Parathyroid adenoma (tissue), 2 donors: ENCODE results near the gene IMMP2L.

Experiments used
- H2AFZ ChIP-seq: fragments of 300-600 bp; sonication (generic); one replicate; pipeline ENCODE4 v1.7.0; 2017; ENCODE audit warnings: antibody characterized with exemption, mild to moderate bottlenecking
- H3K27ac ChIP-seq: fragments of 300-600 bp; sonication (generic); one replicate; pipeline ENCODE4 v1.7.0; 2017
- H3K27me3 ChIP-seq: fragments of 300-600 bp; sonication (generic); one replicate; pipeline ENCODE4 v1.7.0; 2017; ENCODE audit warnings: low read length; ENCODE audit not compliant: control insufficient read depth, insufficient read depth
- H3K36me3 ChIP-seq: fragments of 300-600 bp; sonication (generic); one replicate; pipeline ENCODE4 v1.7.0; 2017; ENCODE audit warnings: low read length; ENCODE audit not compliant: control insufficient read depth, insufficient read depth
- H3K4me1 ChIP-seq: fragments of 300-600 bp; sonication (generic); one replicate; pipeline ENCODE4 v1.7.0; 2017; ENCODE audit warnings: control low read depth
- H3K4me2 ChIP-seq: fragments of 300-600 bp; sonication (generic); one replicate; pipeline ENCODE4 v1.7.0; 2017; ENCODE audit warnings: low read length
- H3K4me3 ChIP-seq: fragments of 300-600 bp; sonication (generic); one replicate; pipeline ENCODE4 v1.7.0; 2017; ENCODE audit warnings: low read depth, low read length
- H3K79me2 ChIP-seq: fragments of 300-600 bp; sonication (generic); one replicate; pipeline ENCODE4 v1.7.0; 2017; ENCODE audit warnings: control low read depth
- H3K9ac ChIP-seq: fragments of 300-600 bp; sonication (generic); one replicate; pipeline ENCODE4 v1.7.0; 2017; ENCODE audit warnings: mild to moderate bottlenecking
- H3K9me3 ChIP-seq: fragments of 300-600 bp; sonication (generic); one replicate; pipeline ENCODE4 v1.7.0; 2017; ENCODE audit warnings: low read length; ENCODE audit not compliant: control insufficient read depth
- TF ChIP-seq, protein P1 (sequence below): fragments of 300-600 bp; sonication (generic); IDR thresholded peaks from one replicate; pipeline ENCODE4 v1.7.0; 2017; ENCODE audit warnings: antibody characterized with exemption, mild to moderate bottlenecking
- donor health status: primary hyperparathyroidism.

Gene IMMP2L

DNA sequence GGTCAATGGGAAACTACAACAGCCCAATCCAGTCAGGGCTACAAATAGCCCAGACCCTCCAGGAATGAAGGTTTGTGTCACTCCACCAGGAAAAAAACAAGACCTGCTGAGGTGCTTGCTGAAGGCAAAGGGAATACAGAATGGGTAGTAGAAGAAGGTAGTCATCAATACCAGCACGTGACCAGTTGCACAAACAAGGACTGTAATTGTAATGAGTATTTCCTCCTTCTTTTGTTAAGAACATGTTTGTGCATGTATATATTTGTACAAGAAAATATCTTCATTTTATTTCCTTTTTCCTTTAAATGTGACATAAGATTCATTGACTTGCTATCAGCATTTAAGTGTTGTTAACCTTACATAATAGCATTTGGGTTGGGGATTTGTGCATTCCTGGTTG lies 229.3 kb downstream of the IMMP2L start:
- no peak overlapping the region for H3K4me2 ChIP-seq
- TF ChIP-seq, protein P1, sequence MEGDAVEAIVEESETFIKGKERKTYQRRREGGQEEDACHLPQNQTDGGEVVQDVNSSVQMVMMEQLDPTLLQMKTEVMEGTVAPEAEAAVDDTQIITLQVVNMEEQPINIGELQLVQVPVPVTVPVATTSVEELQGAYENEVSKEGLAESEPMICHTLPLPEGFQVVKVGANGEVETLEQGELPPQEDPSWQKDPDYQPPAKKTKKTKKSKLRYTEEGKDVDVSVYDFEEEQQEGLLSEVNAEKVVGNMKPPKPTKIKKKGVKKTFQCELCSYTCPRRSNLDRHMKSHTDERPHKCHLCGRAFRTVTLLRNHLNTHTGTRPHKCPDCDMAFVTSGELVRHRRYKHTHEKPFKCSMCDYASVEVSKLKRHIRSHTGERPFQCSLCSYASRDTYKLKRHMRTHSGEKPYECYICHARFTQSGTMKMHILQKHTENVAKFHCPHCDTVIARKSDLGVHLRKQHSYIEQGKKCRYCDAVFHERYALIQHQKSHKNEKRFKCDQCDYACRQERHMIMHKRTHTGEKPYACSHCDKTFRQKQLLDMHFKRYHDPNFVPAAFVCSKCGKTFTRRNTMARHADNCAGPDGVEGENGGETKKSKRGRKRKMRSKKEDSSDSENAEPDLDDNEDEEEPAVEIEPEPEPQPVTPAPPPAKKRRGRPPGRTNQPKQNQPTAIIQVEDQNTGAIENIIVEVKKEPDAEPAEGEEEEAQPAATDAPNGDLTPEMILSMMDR: no peak
- no peak overlapping the region for H3K27ac ChIP-seq
- H3K9ac ChIP-seq: no peak overlapping the region
- no peaks in the 10 kb centered on the region for H3K36me3 ChIP-seq
- no peaks in the 10 kb centered on the region for H3K4me1 ChIP-seq
- H3K27me3 ChIP-seq: no peaks in the 10 kb centered on the region
- no peaks in the 10 kb centered on the region for H3K9me3 ChIP-seq
- H3K79me2 ChIP-seq: no peaks in the 10 kb centered on the region
- no peak overlapping the region for H3K4me3 ChIP-seq
- no peak overlapping the region for H2AFZ ChIP-seq

DNA sequence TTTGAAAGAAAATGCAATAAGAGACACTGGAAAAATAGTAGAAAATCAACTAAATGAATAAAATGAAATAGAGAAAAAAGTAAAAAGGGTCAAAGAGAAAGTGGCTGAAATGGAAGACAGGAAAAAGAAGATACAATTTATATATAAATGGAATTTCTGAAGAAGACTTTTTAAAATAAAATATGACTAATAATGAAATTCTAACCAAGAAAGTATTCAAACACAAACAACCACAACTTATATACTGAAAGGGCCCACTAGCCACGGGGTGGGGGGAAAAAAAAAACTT lies 232.1 kb downstream of the IMMP2L start:
- Histone ChIP-seq H3K4me2 (no peak overlapping the region), H3K4me3 (no peak overlapping the region), H3K27me3 (no peaks in the 10 kb centered on the region), H3K4me1 (no peaks in the 10 kb centered on the region), H3K36me3 (no peaks in the 10 kb centered on the region), H3K9ac (no peak overlapping the region), H3K9me3 (no peaks in the 10 kb centered on the region), H3K79me2 (no peaks in the 10 kb centered on the region), H2AFZ (no peak overlapping the region), H3K27ac (no peak overlapping the region)
- TF ChIP-seq, protein P1: no peak

DNA sequence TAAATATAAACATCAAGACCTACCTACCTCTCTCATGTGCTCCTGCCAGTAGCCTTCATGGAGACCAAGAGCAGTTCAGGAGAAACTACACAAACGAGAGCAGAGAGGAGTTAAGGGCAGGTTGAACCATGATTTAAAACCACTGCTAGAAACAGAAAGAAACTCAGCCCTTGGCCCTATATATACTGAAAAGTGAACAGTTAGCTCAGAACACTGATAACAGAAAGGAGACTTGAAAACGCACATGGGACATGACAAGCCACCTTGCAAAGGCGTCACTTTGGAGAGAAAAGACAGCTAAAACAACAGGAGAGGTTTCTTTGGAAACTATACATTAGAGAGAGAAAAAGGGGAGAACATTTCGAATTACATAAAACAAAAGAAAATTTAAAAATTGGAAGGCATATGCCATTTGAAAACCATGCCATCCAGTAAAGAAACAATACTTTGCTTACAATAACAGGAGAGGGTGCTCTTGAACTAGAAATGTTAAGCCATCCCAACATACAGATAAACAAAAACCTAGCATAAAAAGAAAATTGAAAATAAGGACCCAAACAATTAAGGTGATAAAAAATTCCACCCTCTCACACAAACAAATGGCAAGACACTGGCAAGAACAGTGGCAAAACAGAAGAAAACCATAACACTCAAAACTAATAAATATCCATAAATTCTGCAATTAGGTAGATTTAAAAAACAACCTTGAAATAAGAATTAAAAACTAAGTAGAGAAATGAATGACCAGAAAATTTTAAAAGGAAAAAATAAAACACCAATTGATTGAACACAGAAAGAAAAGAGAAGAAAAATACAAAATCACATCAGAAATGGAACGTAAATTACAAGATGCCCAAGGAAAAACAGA lies 232.7 kb downstream of the IMMP2L start:
- no peak overlapping the region for H3K4me3 ChIP-seq
- H3K9me3 ChIP-seq: no peaks in the 10 kb centered on the region
- H2AFZ ChIP-seq: no peak overlapping the region
- no peaks in the 10 kb centered on the region for H3K4me1 ChIP-seq
- H3K27ac ChIP-seq: no peak overlapping the region
- TF ChIP-seq, protein P1: no peak
- no peaks in the 10 kb centered on the region for H3K36me3 ChIP-seq
- no peaks in the 10 kb centered on the region for H3K79me2 ChIP-seq
- no peak overlapping the region for H3K4me2 ChIP-seq
- H3K27me3 ChIP-seq: no peaks in the 10 kb centered on the region
- H3K9ac ChIP-seq: no peak overlapping the region

DNA sequence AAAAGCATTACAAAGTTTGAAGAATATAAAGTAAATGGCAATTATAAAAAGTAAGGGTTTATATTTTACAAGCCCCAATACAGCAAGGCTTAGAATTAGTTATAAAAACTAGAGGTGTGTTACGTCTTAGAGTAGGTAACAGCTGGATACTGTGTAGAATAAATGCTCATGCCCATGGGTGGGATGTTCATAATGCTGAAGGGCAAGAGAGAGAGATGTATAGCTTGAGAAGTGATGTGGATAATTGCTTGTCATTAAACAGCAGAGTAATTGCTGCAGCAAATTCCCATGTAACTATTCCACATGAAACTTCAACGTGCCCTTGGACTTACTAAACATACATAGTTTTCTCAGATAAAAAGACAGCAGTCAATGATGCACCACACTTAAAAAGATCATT lies 233.8 kb downstream of the IMMP2L start:
- TF ChIP-seq, protein P1: no peak
- Histone ChIP-seq H3K4me3 (no peak overlapping the region), H3K36me3 (no peaks in the 10 kb centered on the region), H3K27ac (no peak overlapping the region), H3K27me3 (no peaks in the 10 kb centered on the region), H3K4me1 (no peaks in the 10 kb centered on the region), H2AFZ (no peak overlapping the region), H3K79me2 (no peaks in the 10 kb centered on the region), H3K9ac (no peak overlapping the region), H3K4me2 (no peak overlapping the region), H3K9me3 (no peaks in the 10 kb centered on the region)

DNA sequence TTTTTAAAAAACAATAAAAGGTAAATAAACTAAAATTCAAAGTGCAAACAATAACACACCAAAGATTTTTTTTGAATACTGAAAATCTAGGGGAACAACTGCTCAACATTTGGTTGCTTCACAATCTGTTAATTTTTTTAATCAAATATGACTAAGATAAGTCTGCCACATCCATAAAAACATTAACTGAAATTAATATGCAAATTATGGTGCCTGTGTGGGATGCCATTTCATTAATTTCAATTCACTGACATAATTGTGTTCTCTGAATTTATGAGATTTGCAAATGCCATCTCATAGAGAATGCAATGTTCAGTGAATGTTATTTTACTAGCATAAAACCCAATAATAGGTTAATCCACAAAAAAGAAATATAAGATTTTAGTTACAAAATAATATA lies 237.5 kb downstream of the IMMP2L start:
- Histone ChIP-seq H3K9ac (no peak overlapping the region), H3K27ac (no peak overlapping the region), H3K9me3 (no peaks in the 10 kb centered on the region), H3K27me3 (no peaks in the 10 kb centered on the region), H3K4me1 (peaks cover 5% of the 10 kb centered on the region), H2AFZ (no peak overlapping the region), H3K36me3 (no peaks in the 10 kb centered on the region), H3K4me3 (no peak overlapping the region), H3K4me2 (no peak overlapping the region), H3K79me2 (no peaks in the 10 kb centered on the region)
- TF ChIP-seq, protein P1: no peak
